Activated naive CD4-positive, alpha-beta T cell treated with anti-CD3 and anti-CD28 coated beads, Interleukin-2, amount 50 U/mL, for 24 hours (primary cell): ENCODE data around the gene ATP6V0B.

Source experiments
- H3K27ac Mint-ChIP-seq: one replicate; pipeline ENCODE4 v1.8.0; 2021; ENCODE audit warnings: mild to moderate bottlenecking, mixed read lengths
- H3K27me3 Mint-ChIP-seq: one replicate; pipeline ENCODE4 v1.8.0; 2021; ENCODE audit warnings: mixed read lengths
- H3K36me3 Mint-ChIP-seq: one replicate; pipeline ENCODE4 v1.8.0; 2021; ENCODE audit warnings: mixed read lengths
- H3K4me1 Mint-ChIP-seq: one replicate; pipeline ENCODE4 v1.8.0; 2021; ENCODE audit warnings: mixed read lengths
- H3K4me3 Mint-ChIP-seq: one replicate; pipeline ENCODE4 v1.8.0; 2021; ENCODE audit warnings: mild to moderate bottlenecking, mixed read lengths
- H3K9me3 Mint-ChIP-seq: one replicate; pipeline ENCODE4 v1.8.0; 2021; ENCODE audit warnings: mixed read lengths

ATP6V0B gene

DNA sequence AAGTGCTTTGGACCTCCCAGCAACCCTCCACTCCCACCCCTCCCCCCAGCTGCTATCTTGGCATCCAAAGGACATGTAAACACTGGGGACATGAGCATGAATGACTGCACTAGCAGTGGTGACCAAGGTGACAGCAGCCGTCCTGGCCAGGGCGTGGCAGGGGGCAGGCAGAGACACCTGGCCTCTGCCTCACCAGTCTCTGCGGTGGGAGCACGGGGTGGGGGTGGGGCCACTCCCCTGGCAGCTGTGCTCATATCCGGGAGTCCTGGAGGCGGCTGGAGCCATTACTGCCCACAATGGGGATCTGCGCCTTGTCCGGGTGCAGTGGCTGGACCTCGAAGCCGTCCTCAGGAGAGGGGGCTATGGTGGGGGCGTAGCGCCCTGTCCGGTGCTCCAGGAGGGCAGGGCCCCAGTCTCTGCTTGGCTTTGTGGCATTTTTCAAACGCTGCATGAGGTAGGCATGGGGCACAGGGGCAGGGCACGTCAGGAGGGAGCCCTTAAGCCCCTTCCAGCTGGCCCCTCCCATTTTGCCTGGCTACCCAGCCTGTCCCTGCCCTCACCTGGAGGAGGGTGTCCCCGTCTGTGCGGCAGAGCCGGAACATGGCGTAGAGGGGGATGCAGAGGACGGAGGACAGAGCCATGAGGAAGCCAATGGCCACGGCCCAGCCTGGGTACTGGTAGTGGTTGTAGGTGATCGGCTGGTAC, 22.7 kb downstream of the ATP6V0B start:
- Mint-ChIP-seq H3K27me3 (no peaks in the 10 kb centered on the region), H3K27ac (no peak overlapping the region), H3K4me3 (no peak overlapping the region), H3K9me3 (no peaks in the 10 kb centered on the region), H3K4me1 (peaks cover 5% of the 10 kb centered on the region), H3K36me3 (peaks cover 3% of the 10 kb centered on the region)

DNA sequence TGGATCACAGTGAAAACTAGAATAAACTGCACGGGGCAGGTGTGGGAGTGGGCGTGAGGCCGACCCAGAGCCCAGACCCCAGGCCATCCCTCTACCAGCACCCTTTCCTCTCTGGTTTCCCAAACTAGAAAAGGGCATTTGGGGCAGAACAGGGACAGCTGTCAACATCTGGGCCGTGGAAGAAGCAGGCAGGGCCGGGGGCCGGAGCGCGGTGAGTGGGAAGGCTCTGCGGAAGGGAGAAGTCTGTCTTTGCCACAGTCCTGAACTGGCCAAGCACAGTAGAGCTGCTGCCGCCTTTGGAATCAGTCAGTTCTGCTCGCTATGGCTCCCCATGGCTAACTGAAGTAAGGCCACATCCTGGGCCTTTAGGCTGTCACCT, 23.2 kb downstream of the ATP6V0B start:
- Mint-ChIP-seq H3K27ac (no peak overlapping the region), H3K9me3 (no peaks in the 10 kb centered on the region), H3K27me3 (no peaks in the 10 kb centered on the region), H3K4me3 (no peak overlapping the region), H3K4me1 (no peaks in the 10 kb centered on the region), H3K36me3 (peaks cover 3% of the 10 kb centered on the region)

DNA sequence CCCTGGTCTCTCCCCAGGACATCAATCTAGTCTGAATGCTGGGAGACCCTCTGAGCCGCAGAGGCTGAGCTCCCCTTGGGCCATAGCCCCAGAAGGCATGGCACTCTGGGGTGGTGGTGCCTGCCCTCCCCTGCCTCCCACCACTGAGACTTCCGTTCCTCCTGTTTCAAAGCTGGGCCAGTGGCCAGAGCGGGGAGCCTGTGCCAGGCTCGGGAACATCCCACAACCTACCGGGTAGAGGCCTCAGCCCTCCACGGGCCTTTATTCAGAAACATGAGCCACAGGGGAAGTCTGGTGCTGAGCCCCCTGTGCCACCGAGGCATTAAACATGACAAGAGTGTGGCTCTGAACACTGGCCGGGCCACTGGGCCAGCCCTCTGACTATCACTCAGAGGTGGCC, 24.7 kb downstream of the ATP6V0B start:
- H3K27ac Mint-ChIP-seq, result no peak overlapping the region
- H3K9me3 Mint-ChIP-seq, result no peaks in the 10 kb centered on the region
- no peak overlapping the region for H3K4me3 Mint-ChIP-seq
- peaks cover 3% of the 10 kb centered on the region for H3K36me3 Mint-ChIP-seq
- H3K4me1 Mint-ChIP-seq, result no peaks in the 10 kb centered on the region
- H3K27me3 Mint-ChIP-seq, result no peaks in the 10 kb centered on the region

DNA sequence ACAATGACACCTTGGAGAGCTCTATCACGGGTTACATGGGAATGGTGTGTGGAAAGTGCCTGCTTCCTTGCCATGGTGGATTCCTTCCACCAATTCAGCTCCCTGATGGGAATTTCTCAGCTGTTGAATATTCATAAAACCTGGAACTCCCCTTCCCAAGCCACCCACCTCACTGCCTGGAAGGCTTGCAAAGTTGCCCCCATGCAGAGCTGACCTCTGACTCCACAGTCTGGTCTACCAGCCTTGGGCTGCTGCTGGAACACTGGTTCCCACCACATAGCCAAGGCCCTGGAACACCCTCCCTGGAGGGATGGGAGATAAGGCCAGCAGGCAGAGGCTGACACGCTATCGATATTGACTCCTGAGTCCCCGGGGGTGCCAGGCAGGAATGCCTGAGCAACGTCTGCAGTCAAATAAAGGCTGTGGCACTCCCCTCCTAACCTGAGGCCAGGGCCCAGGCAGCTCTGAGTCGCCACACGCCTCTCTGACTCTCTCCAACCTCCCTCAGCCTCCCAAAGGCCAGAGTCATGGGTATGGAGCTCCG, 25.4 kb downstream of the ATP6V0B start:
- Mint-ChIP-seq H3K27ac (no peak overlapping the region), H3K36me3 (peaks cover 3% of the 10 kb centered on the region), H3K4me1 (no peaks in the 10 kb centered on the region), H3K9me3 (no peaks in the 10 kb centered on the region), H3K27me3 (no peaks in the 10 kb centered on the region), H3K4me3 (no peak overlapping the region)

DNA sequence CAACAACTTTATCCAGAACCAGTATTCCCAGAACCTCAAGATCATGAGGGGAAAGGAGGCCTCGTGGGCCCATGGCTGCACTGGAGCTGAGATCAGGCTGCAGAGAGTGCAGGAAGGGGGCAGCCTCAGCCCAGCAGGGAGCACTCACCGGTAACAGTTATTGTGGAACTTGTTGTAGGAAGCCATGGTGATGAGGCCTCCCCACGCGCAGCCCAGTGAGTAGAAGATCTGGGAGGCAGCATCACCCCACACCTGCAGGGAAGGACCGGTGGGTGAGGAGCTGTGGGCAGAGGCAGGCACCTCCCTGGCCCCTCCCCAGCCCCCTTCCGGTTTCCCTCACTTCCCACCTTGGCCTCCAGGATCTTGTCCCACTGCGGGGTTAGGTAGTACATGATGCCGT, 27.4 kb downstream of the ATP6V0B start:
- Mint-ChIP-seq H3K4me3 (no peak overlapping the region), H3K27ac (no peak overlapping the region), H3K36me3 (peaks cover 3% of the 10 kb centered on the region), H3K27me3 (no peaks in the 10 kb centered on the region), H3K4me1 (no peaks in the 10 kb centered on the region), H3K9me3 (no peaks in the 10 kb centered on the region)

DNA sequence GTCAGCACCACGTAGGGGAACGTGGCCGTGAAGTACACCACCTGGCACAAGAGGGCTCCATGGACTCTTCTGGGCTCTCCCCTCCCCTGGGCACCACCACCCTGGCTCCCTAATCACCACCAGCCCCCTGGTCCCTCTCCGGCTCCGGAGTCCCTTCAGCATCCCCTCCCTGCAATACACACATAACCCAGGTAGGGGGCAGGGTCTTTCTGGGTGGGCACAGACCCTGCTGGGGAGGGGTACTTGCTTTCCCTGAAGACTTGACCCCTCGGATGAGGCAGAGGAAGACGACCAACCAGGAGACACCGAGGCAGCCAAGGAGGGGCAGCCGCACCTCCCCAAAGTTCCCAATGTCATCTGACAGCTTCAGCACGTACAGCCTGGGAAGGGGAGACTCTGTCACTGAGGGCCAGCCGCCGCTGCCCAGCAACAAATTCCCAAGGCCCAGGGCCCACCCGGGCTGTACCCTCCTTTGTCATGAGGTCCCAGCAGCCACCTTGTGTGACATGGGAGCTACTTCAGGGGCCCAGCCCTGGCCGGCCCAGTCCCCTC, 27.9 kb downstream of the ATP6V0B start:
- H3K9me3 Mint-ChIP-seq, result no peaks in the 10 kb centered on the region
- H3K4me3 Mint-ChIP-seq, result no peak overlapping the region
- no peaks in the 10 kb centered on the region for H3K4me1 Mint-ChIP-seq
- H3K27ac Mint-ChIP-seq, result no peak overlapping the region
- H3K27me3 Mint-ChIP-seq, result no peaks in the 10 kb centered on the region
- H3K36me3 Mint-ChIP-seq, result peaks cover 3% of the 10 kb centered on the region

DNA sequence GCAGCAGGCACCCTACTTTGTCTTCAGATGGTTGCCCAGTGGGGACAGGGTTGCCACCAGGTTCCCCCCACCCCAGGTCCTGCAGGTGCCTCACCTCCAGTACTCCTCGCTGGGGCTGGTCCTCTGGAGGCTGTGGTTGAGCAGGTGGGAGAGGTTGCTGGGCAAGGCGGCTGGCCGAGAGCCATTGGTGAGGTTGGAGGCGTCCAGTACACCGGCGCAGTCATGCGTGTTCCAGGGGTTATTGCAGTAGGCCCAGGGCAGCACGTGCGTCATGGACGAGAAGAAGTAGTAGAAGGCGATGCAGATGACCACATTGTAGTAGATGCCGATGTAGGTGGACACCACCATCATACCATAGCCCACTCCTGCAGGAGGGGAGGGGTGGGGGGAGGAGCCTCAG, 33.5 kb downstream of the ATP6V0B start:
- H3K4me1 Mint-ChIP-seq, result peaks cover 5% of the 10 kb centered on the region
- no peaks in the 10 kb centered on the region for H3K36me3 Mint-ChIP-seq
- H3K27me3 Mint-ChIP-seq, result no peaks in the 10 kb centered on the region
- no peaks in the 10 kb centered on the region for H3K9me3 Mint-ChIP-seq
- no peak overlapping the region for H3K4me3 Mint-ChIP-seq
- H3K27ac Mint-ChIP-seq, result no peak overlapping the region

DNA sequence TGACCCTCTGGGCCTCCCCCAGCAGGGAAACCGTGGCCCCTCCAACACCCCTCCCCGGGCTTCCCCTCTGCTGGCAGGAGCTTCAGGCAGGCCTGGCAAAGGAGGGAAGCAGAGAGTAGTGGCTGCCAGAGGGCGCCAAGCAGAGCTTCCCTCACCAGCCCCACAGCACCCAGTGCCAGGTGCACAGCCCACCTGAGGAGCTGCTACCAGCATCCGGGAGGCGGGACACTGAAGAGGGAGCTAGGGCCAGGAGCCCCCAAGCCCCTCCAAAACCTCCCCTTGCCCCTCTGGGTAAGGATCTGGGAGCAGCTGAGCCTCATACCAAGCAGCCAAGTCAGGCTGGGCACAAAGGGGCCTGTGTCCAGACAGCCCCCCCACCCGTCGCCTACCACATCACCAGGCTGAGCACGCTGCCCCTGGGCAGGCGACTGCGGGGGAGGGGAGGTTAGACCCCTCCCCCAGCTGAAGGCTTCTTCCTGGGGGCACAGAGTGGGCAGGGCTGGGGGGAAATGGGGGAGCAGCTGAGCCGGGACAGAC, 36.2 kb downstream of the ATP6V0B start:
- H3K36me3 Mint-ChIP-seq, result no peaks in the 10 kb centered on the region
- no peak overlapping the region for H3K27ac Mint-ChIP-seq
- no peaks in the 10 kb centered on the region for H3K27me3 Mint-ChIP-seq
- H3K4me1 Mint-ChIP-seq, result peaks cover 10% of the 10 kb centered on the region
- H3K4me3 Mint-ChIP-seq, result no peak overlapping the region
- H3K9me3 Mint-ChIP-seq, result no peaks in the 10 kb centered on the region

DNA sequence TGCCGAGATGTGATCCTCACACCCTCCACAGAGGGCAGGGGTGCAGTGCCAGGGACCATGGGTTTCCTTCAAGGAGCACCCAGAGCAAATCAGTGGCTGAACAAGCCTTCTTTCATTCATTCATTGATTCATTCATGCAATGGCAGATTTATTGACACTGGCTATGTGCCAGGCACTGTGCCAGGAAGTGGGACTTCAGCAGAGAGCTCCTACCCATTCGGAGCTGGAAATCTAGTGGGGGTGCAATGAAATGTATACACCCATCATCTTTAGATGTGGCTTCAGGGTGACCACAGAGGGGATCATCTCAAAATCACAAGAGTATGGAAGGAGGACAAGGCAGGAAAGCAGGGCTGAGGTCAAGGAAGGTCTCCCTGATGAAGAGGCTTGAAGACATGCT, 37.6 kb downstream of the ATP6V0B start:
- H3K4me1 Mint-ChIP-seq, result peaks cover 10% of the 10 kb centered on the region
- H3K27ac Mint-ChIP-seq, result no peak overlapping the region
- no peaks in the 10 kb centered on the region for H3K9me3 Mint-ChIP-seq
- no peak overlapping the region for H3K4me3 Mint-ChIP-seq
- no peaks in the 10 kb centered on the region for H3K27me3 Mint-ChIP-seq
- H3K36me3 Mint-ChIP-seq, result no peaks in the 10 kb centered on the region

DNA sequence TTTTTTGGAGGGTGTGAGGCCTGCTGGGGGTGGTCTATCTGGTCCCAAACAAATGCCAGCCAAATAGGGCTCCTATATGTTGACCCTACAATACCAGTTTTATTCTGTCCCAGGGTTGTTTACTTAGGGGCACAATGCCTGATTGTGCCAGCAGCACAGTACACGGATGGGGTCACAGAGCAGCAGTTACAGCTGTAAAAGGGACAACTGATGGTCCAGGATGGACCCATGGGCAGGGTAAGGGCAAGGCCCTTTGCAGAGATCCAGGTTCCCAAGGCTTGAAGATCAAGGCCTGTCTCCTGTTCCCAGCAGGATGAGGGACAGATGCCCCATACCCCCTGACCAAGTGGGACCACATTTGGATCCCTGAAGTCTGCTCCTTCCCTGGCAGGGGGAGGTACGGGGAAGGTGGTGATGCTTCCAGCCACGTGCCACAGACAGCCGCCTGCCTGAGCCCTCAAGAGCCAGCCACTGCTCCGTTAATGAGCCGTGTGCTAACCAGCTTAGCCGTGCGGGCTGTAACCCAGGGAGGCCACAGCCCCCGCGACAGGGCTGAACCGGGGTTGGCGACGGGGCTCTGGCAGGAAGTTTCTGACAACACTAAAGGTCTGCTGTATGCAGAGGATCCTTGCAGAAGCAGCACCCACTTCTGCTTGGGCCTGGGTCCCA, 38.3 kb downstream of the ATP6V0B start:
- Mint-ChIP-seq H3K36me3 (no peaks in the 10 kb centered on the region), H3K27me3 (no peaks in the 10 kb centered on the region), H3K4me1 (peaks cover 10% of the 10 kb centered on the region), H3K4me3 (no peak overlapping the region), H3K9me3 (no peaks in the 10 kb centered on the region), H3K27ac (no peak overlapping the region)

DNA sequence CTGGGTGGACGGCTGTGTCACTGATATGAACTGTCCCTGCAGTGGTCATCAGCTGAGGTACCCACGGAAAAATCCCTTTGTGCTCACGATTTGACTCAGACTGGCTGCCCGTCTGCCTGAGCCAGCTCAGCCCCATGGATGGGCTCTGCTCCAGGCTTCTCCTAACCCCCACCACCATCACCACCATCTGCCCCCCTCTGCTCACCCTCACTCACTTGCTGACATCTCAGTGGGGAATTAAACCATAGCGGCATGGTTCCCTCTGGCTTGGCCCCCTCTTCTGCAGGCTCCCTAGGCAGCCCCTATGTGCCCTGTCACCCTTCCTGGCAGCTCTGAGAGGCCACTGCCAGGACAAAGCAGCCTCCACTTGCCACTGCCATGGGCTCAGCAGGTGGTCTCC, 39.2 kb downstream of the ATP6V0B start:
- no peak overlapping the region for H3K4me3 Mint-ChIP-seq
- no peaks in the 10 kb centered on the region for H3K9me3 Mint-ChIP-seq
- peaks cover 10% of the 10 kb centered on the region for H3K4me1 Mint-ChIP-seq
- no peaks in the 10 kb centered on the region for H3K36me3 Mint-ChIP-seq
- H3K27me3 Mint-ChIP-seq, result no peaks in the 10 kb centered on the region
- H3K27ac Mint-ChIP-seq, result no peak overlapping the region

DNA sequence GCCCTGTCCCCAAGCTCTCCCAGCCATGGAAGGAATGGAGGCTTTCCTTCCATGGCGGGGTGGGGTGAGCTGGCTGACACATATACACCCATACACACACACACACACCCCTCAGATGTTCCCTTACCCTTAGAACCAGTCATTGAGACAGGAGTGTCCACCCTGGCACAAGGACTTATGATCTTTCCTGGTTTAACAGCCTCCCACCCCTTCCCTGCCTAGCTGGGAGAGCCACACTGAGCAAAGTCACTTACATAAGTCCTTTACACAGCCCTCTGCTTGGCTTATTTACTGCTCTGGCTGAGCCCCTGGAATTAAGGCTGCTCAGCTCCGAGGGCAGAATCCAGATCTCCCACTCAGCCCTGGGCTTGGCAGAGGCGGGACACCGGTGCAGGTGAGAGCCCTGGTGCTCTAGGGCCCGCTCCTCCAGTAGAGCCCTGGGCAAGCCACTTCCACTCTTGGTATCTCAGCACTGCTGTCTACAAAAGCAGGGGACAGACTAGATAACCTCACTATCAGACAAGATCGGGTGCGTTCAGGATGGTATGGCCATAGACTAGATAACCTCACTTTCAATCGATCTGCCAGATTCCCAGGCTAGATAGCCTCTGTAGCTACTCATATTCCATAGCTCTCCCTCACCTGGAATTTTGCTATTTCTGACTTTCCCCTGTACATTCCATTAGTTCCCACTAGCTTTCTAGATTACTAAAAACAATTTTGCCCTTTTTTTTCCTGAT, 39.8 kb downstream of the ATP6V0B start:
- Mint-ChIP-seq H3K4me1 (peaks cover 10% of the 10 kb centered on the region), H3K27ac (no peak overlapping the region), H3K9me3 (no peaks in the 10 kb centered on the region), H3K4me3 (no peak overlapping the region), H3K36me3 (no peaks in the 10 kb centered on the region), H3K27me3 (no peaks in the 10 kb centered on the region)

DNA sequence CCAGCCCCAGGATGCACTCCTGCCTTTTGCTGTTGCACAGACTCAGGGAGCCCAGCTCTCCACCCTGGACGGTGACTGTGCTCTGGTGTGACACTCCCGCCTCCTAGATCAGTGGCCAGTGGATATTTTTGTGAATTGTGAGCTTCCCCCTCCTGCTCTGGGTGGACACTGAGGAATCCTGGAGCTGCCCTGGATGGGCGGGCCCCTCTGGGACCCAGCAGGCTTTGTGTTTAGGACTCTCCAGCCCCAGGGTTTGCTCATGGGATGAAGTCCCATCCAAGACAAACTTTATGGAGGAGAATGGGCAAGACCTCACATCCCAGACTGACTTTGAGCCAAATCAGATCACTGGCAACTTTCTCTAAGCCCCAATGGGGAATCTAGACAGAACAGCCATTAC, 40.4 kb downstream of the ATP6V0B start:
- Mint-ChIP-seq H3K27me3 (no peaks in the 10 kb centered on the region), H3K36me3 (no peaks in the 10 kb centered on the region), H3K27ac (no peak overlapping the region)

DNA sequence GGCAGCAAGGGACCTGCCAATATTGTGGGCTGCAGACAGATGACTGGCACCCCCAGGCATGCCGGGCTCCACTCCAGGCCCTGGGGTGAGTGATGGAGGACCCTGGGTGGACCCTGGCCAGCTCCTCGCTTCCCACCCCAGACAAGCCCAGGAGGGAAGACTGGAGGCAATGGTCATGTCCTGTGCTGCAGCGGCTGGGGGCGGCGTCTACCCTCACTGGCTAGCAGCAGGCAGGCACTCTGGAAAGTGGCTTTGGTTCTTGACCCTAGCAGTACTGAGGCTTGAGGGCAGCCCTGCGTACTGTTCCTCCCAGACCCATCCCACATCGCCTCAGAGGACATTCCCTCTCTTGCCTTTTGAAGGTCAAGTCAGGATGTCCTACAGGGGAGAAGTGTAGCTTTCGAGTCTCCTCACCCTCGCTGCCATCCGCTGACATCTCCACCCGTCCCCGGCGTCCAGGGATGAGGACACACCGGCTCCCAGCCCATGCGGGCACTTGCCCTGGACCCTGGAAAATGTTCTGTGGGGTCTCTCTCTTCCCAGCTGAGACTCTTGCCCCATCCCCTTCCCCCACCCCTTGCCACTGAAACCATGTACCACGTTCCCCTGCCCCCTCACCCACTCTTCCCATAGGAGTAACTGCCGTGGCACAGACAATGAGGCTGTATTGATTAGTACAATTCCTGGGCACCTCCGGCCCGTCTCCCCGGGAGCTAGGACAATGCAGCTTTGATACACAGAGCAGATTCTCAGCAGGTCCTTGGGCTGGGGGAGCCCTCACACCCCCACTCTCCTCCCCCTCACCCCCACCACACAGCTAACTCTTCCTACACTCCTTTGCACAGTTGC, 41.5 kb downstream of the ATP6V0B start:
- Mint-ChIP-seq H3K27ac (no peak overlapping the region), H3K9me3 (no peaks in the 10 kb centered on the region), H3K4me1 (peaks cover 10% of the 10 kb centered on the region), H3K36me3 (no peaks in the 10 kb centered on the region), H3K4me3 (no peak overlapping the region), H3K27me3 (no peaks in the 10 kb centered on the region)

More for the DNA sequence above, 40.4 kb downstream of the ATP6V0B start:
- Mint-ChIP-seq H3K9me3 (no peaks in the 10 kb centered on the region), H3K4me3 (no peak overlapping the region), H3K4me1 (peaks cover 10% of the 10 kb centered on the region)

DNA sequence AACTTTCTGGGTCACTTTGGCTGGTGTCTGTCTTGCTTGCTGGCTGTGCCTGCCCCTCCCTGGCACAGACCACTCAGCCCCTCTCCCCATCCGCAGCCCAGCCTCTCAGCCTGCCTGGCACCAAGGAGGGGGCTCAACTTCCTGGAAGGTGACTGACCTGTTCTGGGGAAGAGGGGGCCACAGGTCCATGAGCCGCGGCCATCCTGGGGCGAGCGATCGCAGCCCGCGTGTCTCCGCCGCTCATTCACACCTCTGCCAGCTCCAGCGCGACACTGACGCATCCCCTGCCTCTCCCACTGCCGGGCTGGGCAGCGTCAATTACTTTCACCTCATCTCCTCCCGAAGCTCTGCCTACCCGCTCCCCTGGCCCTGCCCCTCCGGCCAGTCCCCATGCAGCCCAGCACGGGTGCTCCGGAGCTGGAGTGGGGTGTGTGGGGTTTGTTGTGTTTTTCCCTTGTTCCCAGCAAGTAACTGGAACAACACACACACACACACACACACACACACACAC, 42.2 kb downstream of the ATP6V0B start:
- peaks cover 10% of the 10 kb centered on the region for H3K4me1 Mint-ChIP-seq
- no peaks in the 10 kb centered on the region for H3K9me3 Mint-ChIP-seq
- no peaks in the 10 kb centered on the region for H3K27me3 Mint-ChIP-seq
- H3K27ac Mint-ChIP-seq, result no peak overlapping the region
- H3K4me3 Mint-ChIP-seq, result no peak overlapping the region
- H3K36me3 Mint-ChIP-seq, result peaks cover 3% of the 10 kb centered on the region
